Ramos (cell line): ENCODE measurements around the gene WDR64.

Experiments
- in situ Hi-C: fragments of 300-500 bp; cut with MboI; formaldehyde crosslinking; loops from one replicate; pipeline ENCODE4 v1.14.3; 2022; ENCODE audit warnings: low sequenced_read_pairs; ENCODE audit not compliant: unreplicated experiment

The WDR64 gene

DNA sequence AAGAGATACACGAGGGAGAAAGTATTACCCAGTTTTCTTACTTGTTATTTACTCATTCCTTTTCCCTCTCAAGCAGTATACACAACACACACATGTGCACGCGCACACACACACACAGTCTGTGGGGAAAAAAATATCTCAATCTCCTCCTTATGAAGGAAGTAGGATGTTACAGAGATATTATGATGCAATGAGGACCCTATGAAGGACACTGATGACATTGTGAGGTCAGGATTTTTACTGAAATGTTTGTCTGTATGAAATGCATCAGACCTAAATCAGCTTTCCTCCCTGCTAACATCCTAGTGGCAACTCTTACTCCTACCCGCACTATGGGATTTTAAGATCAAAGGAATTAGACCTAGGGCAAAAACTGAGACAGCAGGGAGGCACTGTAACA is at the start of gene WDR64:
Gene WDR64, plus strand, starts transcription at position 270 of the 400 bp plus-strand sequence. CDS start 204 bp downstream, outside the sequence.
- in situ Hi-C loops, result no loop called here

DNA sequence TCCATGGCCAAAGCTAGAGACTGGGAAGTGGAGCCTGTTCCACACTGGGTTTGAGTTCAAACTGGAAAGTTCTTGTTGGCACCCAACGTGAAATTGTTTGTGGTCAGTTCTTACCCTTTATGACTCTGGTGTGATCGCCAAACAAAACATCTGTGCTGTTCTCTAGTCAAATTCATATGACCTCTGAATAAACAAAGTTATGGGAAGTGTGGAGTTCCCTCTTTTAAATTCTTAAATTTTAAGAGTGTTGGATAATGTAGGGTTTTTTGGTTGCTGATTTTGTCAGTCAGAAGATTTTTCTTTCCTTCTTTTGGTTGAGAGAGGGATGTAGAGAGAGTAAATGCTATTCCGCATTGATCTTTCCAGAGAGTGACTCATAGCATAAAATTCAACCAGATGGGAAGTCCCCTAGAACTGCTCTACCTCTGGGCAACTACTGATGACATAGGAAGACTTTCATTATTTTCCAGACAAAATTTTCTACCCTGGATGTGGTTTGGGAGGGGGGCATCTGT is 48.3 kb upstream of the WDR64 start:
- in situ Hi-C loops, result no loop called here

DNA sequence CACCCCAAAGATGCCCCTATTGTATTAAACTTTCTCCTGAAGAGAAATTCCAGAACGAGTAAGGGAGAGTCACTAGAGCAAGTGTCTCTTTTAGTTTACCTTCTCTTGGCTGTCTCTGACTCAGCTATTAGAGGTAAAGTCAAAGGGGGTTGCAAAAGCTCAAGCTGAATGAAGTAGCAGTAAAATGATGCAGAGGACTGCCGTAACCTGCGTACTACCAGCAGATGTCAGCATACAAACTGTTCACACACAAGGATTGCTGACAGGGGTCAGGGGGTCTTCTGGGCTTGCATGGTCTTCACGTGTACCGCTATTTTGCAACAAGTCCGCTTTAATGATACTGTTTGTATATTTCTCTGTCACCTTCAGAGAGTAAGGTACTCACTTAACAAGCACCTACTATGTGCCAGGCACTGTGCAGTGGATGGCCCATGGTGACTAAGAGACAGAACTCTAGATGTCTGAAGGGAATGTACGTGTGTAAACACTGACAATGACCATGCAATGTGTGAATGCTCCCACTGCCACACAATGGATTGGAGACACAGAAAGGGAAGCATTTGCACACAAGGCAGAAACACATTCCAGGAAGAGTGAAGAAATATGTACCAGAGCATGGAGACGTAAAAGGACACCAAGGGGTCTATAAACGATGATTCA is 46.8 kb upstream of the WDR64 start:
- in situ Hi-C loops, result no loop called here

DNA sequence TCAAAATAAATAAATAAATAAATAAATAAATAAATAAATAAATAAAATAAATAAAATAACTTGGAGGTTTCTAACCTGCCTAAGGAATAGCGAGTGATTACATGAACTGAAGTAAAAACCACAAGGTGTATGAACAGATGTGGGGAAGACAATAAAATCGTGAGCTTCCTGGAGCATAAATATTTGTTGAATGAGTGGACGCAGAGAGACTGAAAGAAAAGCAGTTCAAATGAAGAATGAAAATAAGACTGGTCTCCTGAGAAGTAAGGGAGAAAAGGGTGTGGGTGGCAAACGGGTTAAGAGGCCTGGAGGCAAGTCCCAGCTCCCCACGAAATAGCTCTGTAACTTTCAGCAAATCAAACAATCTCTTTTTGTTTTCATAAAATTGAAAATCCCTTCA is 45.5 kb upstream of the WDR64 start:
- in situ Hi-C loops, result no loop called here

DNA sequence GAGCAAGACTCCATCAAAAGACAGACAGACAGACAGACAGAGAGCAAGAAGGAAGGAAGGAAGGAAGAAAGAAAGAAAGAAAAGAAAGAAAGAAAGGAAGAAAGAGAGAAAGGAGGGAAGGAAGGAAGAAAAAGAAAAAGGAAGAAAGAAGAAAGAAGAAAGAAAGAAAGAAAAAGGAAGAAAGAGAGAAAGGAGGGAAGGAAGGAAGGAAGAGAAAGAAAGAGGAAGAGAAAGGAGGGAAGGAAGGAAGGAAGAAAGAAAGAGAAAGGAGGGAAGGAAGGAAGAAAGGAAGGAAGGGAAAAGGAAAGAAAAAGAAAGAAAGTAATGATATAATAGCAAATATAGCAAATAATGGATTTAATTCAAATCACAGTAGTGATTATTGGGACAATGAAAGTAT is 44.6 kb upstream of the WDR64 start:
- in situ Hi-C loops, result no loop called here

DNA sequence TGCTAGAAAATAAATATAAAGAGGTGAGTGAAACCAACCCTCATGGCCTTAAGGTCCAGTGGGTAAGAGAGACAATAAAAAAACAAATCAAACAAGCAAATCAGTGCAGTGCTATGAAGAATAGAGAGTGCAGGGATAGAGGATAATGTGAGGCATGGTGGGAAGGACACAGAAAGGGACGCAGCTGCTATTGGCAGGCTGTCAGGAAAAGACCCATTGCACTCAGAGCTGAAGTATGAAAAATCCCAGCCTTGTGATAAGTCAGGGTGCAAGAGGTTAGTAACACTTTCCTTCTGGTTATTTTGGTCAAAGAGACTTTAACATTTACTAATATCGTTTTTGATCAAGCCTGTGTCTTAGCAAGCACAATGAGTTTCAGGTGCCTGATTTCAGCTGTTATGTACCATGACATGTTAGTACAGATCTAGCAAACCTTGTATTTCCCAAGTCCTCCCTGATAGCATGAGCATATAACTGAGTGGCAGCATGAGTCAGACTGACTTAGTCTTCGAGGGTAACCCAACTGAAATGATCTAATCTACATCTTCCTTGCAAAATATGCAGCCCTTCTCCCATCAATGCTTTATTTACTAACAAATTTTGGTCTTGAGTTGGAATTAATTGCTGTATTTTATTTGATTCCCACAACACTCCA is 43.6 kb upstream of the WDR64 start:
- in situ Hi-C loops, result no loop called here

DNA sequence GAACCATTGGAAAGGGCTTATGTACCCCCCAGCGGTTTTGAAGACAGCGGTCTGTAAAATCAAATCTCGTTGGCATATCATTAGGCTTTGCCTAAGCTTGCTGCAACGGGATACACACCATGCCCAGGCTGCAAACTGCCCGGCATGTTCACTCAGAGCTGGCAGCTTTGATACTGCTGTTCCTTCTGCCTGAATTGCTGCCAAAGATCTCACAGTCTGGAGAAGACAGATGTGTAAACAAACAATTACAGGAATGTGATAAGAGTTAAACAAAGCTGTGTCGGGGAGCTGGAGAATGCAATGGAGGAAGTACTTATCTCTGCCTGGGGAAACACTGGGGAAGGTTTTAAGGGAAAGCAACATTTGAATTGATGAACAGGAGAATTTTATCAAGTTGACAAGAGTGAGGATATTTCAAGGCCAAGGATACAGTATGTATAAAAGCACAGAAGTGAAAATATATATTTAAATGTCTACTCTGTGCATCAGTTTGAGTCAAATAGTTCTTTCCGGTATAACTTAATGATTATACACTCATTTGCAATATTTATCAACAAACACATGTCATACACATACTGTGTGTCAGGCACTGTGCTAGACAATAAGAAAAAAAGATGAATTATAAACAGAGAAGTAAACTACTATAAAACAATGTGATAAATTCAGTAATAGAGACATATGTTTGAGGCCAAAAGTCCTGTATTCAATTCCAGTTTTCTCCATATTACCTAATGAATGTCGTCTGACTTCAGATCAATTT is 41.8 kb upstream of the WDR64 start:
- in situ Hi-C loops, result loop anchor here (10.0 kb wide), 1 partner anchor 405 kb away; no protein-coding TSS in a partner anchor

DNA sequence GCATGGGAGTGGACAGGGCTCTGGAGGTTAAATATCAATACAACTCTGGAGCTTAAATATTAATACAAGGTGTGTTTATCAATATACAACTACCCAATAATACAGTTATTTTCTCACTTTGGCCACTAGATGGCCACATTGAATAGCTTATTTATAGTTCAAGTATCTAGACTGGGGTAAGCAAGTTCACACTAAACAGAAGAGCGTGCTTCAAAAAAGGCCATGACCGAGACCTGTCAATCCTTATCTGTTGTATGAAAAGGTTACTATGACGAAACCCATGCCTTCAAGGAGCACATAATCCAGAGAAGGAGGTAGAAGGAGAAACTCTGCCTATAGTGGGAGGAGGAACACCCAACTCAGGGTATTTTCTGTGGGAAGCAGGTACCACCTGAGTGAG is 41.0 kb upstream of the WDR64 start:
- in situ Hi-C loops, result loop anchor here (10.0 kb wide), 1 partner anchor 404 kb away; no protein-coding TSS in a partner anchor

DNA sequence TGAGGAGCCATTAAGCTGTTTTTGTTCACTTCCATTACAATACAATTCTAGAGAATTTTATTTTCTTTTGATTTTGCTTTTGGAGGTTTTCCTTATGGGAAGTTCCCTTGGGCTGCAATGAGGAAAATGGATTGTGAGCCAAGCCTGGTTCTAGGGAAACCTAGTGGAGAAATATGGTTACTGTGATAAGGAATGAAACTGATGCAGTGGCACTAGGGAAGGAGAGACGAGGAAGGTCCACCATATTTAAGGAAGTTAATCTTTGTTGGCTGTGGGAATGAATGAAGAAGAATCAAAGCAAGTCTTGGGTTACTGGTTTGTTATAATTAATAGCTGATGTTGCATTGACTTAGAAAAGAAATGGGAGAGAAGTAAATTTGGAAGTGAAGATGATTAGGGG is 40.3 kb upstream of the WDR64 start:
- in situ Hi-C loops, result loop anchor here (10.0 kb wide), 1 partner anchor 403 kb away; no protein-coding TSS in a partner anchor

DNA sequence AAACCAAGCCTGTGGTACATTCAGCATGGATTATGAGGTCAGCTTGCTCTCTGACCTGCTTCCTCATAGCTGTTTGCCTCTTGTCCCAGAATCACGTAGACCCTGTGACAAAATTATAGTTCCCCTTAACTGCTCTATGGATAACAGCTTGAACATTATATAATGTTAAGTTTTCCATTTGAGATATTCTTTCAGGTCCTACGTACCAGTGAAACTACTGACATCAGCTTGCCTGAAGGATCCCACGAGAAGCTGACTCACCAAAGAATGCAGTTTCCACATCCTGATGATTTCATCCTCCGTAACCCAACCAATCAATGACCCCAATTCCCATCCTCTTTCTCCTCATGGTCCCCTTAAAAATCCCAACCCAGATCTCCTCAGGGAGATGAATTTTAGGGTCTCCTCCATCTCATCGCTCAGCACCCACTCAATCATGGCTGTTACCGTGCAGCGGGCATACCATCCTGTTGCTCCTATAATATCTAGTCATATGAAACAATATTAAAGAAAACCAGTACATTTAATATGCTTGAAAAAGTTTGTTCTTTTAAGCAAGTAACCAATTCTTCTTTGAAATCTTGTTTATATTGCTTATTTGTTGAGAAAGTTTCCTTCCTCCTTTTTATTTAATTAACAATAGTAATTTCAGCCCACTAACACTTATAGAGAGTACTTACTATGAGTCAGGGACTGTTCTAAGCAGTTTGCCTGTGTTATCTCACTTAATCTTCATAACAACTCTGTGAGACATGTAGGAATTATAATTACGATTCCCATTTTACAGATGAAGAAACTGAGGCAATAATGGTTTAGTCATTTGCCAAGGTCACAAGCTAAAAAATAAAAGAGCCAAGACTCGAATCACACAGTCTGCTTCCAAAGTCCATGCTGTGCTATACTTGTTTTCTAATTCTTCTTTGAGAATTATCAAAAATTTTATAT is 39.3 kb upstream of the WDR64 start:
- in situ Hi-C loops, result loop anchor here (10.0 kb wide), 1 partner anchor 402 kb away; no protein-coding TSS in a partner anchor

DNA sequence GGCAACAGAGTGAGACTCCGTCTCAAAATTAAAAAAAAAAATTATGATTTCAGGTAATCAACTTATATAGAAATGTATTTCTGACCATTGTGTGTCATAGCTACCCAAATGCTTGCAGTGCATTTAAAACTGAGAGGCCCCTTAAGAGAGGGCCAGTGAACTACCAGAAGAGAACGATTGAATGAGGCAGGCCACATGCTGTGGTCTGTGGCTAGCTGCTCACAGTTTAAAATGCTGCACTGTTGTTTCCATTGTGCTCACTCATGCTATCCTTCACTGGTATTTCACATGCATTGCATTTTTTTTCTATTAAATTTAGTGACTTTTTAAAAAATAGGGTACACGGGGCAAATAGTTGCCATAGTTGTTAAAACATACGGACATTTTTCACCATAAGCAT is 37.9 kb upstream of the WDR64 start:
- in situ Hi-C loops, result loop anchor here (10.0 kb wide), 1 partner anchor 401 kb away; no protein-coding TSS in a partner anchor

DNA sequence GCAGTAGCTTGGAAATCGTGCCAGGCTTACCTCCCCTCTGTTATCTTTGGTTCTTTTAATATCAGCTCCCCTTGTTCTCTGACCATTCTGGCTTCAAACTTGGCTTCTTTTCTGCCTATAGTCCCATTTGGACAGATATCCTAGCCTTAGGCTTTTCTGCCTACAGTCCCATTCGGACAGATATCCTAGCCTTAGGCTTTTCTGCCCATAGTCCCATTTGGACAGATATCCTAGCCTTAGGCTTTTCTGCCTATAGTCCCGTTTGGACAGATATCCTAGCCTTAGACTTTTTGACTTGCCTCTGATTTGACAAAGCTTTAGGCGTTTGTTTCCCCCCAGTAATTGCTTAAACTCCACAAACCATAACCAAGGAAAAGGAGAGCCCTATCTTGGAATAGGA is 37.5 kb upstream of the WDR64 start:
- in situ Hi-C loops, result loop anchor here (10.0 kb wide), 1 partner anchor 400 kb away; no protein-coding TSS in a partner anchor

DNA sequence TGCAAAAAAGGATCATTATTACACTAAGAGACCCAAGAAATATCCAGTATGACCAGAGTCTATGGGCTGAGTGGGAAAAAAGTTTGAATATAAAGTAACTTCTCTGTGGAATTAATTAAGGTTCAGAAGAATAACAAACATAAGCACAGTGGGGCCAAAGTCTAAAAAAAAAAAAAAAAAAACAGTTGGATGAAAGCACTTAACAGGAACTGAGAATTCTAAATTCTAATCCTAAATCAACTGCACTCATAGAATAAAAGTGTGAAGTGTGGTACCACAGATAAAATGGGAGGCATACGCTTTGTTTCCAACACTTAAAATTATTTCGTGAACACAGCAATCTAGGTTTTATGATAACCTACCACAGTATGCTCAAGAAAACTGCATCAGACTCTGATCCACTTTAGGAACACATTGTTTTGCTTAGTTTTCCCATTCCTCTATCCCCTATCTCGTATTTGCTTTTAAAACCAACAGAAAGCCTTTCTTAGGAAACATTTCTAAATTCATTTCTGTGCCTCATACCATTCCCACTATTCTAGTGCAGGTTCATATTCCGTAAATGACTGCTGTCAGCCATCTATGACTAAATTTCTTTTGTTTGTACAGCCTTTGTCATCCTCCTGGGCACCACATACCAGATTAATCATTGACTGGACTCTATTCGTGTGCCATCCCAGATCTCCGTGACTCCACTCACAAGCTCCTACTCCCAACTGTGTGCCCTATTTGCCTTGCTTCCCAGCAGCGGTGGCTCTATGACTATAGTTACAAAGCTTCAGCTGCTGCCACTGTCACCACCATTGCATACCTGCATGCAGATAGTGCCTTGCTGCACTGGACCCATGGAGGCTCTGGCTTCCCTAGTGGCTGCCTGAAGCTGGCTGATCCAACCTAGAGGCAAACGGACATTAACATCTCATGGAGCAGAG is 36.8 kb upstream of the WDR64 start:
- in situ Hi-C loops, result loop anchor here (10.0 kb wide), 1 partner anchor 399 kb away; no protein-coding TSS in a partner anchor

DNA sequence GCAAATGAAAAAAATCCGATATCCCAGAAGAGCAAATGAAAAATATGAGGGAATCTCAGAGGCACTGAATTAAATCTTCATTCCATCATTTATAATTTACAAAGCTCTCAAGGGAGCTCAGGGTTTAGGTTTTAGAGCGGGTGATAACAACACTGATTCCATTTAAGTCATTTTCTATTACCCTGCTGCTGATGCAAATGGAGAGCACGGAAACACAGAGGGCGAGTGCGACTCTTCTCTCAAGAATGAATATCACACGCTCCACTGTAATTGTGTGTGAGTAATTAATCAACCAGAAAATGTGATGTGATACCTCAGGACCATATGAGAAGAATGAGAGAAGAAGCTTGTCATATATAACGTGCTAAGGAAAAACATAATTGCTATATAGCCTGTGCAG is 34.7 kb upstream of the WDR64 start:
- in situ Hi-C loops, result loop anchor here (10.0 kb wide), 1 partner anchor 397 kb away; no protein-coding TSS in a partner anchor

DNA sequence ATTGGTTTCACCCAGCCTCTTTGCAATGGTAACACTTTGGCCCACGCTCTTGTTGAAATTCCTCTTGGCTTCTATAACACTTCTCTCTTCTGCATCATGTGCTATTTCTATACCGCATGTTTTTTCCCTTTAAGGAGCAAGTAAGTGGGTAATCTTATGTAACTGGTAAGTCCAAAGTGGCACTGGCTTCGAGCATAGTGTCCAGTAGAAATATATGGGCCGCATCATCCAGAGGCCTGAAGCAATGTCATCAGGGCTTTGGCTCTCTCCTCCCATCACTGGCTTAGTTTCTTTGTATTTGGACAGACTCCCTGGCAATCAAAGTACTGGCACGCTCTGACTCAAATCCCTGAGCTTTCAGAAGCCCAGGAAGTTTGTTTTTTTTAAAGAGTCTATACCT is 29.4 kb upstream of the WDR64 start:
- in situ Hi-C loops, result no loop called here

DNA sequence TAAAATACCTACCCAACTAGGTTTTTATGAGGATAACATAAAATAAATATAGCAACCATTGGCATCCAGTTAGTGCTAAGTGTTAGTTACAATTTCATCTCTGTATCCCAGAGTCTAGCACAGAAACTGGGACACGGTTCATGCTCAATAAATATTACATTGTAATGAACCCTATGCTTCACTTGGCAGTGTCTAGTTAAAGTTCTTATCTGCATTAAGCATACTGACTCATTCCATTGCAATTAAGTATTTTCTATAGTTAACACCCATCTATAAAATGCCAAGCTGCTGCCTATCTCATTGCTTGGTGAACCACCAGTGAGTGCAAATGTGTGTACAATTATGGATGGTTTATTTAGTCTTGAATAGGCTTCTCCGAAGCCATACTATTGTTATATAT is 27.1 kb upstream of the WDR64 start:
- in situ Hi-C loops, result no loop called here

DNA sequence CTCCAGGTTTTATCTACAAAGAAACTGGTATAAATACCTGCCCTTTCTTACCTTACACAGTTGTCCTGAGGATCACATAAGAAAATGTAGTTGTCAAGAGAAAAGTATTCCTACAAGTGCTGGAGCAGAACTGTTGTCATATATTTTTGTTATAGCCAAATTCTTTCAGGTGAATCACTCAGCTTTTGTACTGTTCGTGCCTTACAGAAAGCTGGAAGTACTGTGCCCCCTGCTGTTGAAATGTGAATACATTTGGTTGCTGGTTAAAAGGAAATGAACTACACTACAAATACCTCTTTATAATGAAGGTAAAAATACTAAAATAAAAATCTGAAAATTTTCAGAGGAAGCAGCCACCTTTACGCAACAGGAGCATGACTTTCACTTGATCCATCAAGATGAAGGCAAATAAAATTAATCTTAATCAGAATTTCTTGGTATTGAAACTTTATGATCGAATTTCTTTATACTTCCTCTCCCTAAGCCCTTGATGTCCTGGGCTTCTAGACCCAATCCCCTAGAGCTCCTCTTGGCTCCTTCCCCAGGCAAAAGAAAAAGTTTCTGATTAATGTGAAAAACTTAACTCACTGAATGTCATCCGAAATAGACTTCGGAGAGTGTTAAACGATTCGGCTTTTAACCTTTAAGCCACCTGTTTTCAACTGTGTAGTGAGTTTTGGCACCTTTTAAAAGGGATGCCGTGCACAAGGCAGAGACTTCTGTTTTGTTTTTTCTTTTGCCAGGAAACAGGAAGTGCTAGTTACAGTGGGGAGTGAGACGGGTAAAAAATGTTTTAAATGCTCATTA is 24.4 kb upstream of the WDR64 start:
- in situ Hi-C loops, result no loop called here

DNA sequence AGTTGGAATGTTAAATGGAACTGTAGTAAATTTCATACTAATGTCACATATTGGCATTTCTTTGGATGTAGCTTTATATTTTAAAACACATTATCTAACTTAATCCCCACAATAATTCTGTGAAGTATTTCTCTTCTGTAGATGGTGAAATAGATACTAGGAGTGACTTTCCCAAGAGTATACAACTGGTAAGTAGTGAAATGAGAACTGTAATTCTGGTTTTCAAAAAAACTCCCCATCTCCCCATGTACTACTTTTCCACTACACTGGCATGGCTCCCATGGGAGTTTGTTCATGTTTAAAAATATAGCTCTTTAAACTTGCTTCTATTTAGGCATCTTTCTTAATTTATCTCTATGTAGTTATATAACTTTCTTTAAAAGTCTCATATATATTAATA is 22.1 kb upstream of the WDR64 start:
- in situ Hi-C loops, result no loop called here
